ENCODE data around the gene CYP2E1. TPM values are rescaled to one million over a fixed set of nuclear protein-coding genes. Genes with fewer than 3 reads are reported as not detected.
"Not testable (repeated sequence)": the region's sequence is repeated elsewhere in the genome, so short reads cannot be mapped to it uniquely, and the experiment has no call there.

Gene CYP2E1
- total RNA-seq, 1 experiment from 2014 or later: not detected

DNA sequence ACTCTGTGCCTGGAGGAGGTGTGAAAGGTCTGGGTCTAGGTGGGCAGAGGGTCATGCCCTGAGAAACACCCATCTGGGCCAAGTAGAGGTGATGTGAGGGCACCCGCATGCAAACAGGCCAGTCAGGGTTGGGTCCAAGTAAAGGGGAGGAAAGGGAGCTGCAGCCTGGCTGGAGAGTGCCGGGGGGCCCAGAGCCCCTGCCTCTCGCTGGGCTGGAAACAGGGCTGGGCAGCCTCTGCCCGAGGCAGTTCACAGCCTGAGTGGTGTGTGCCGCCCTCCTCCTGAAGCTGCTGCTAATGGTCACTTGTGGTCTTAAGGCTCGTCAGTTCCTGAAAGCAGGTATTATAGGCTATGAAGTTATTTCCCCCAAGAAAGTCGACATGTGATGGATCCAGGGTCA lies 7.3 kb downstream of the CYP2E1 start:
- POLR2A ChIA-PET: no interaction called here
- BruUV-seq (replicated peaks): no TSS peak
- H3K27me3 Mint-ChIP-seq (ENCODE audit: insufficient read depth, unreplicated experiment): peaks cover 15% of the 10 kb centered on the region
- no peak for DNase-seq
- Histone ChIP-seq H3K4me1 (no peaks in the 10 kb centered on the region), H3K36me3 (ENCODE audit: control insufficient read depth, insufficient read depth, low read length) (no peaks in the 10 kb centered on the region), H3K9me3 (no peaks in the 10 kb centered on the region), H3K27me3 (replicated peaks; ENCODE audit: control insufficient read depth, insufficient read depth, low read length) (no peaks in the 10 kb centered on the region), H3K4me3 (ENCODE audit: low read depth, low read length) (no peak overlapping the region)
- no peaks in the 10 kb centered on the region for H3K36me3 Mint-ChIP-seq (ENCODE audit: insufficient read depth, unreplicated experiment)
- no peak overlapping the region for H3K27ac Mint-ChIP-seq (ENCODE audit: unreplicated experiment)
- no peaks in the 10 kb centered on the region for H3K9me3 Mint-ChIP-seq (ENCODE audit: unreplicated experiment)
- no peaks in the 10 kb centered on the region for H3K4me1 Mint-ChIP-seq (ENCODE audit: low read depth, unreplicated experiment)
- TF ChIP-seq, protein P1, sequence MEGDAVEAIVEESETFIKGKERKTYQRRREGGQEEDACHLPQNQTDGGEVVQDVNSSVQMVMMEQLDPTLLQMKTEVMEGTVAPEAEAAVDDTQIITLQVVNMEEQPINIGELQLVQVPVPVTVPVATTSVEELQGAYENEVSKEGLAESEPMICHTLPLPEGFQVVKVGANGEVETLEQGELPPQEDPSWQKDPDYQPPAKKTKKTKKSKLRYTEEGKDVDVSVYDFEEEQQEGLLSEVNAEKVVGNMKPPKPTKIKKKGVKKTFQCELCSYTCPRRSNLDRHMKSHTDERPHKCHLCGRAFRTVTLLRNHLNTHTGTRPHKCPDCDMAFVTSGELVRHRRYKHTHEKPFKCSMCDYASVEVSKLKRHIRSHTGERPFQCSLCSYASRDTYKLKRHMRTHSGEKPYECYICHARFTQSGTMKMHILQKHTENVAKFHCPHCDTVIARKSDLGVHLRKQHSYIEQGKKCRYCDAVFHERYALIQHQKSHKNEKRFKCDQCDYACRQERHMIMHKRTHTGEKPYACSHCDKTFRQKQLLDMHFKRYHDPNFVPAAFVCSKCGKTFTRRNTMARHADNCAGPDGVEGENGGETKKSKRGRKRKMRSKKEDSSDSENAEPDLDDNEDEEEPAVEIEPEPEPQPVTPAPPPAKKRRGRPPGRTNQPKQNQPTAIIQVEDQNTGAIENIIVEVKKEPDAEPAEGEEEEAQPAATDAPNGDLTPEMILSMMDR (IDR thresholded peaks at IDR 0.05; ENCODE audit: insufficient read depth in 1 of 2, low read depth in 1 of 2, low read length in 1 of 2, severe bottlenecking in 1 of 2, unreplicated experiment in 1 of 2): no peak
- H3K4me3 Mint-ChIP-seq (ENCODE audit: unreplicated experiment): no peak overlapping the region
- intact Hi-C loops (cut with micrococcal nuclease; ENCODE audit: unreplicated experiment): no loop called here
- CTCF ChIA-PET: no interaction called here

DNA sequence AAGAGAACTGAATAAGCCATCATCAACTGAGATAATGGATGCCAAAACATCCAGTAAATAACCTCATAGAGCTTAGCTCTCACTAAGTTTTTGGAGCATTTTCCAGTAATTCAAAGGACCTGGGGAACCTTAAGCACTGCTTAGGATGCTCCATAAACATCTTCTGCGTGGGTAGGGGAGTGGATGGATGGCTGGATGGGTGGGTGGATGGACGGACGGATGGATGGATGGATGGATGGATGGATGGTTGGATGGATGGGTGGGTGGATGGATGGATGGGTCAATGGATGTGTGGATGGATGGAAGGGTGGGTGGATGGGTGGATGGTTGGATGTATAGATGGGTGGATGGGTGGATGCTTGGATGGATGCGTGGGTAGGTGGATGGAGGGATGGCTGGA lies 9.0 kb downstream of the CYP2E1 start:
- Mint-ChIP-seq H3K27me3 (ENCODE audit: insufficient read depth, unreplicated experiment) (peaks cover 13% of the 10 kb centered on the region), H3K27ac (ENCODE audit: unreplicated experiment) (no peak overlapping the region), H3K36me3 (ENCODE audit: insufficient read depth, unreplicated experiment) (no peaks in the 10 kb centered on the region), H3K4me1 (ENCODE audit: low read depth, unreplicated experiment) (no peaks in the 10 kb centered on the region), H3K4me3 (ENCODE audit: unreplicated experiment) (no peak overlapping the region), H3K9me3 (ENCODE audit: unreplicated experiment) (no peaks in the 10 kb centered on the region)
- ChIA-PET POLR2A (no interaction called here), CTCF (no interaction called here)
- intact Hi-C loops (cut with micrococcal nuclease; ENCODE audit: unreplicated experiment): no loop called here
- H3K27me3 ChIP-seq (replicated peaks; ENCODE audit: control insufficient read depth, insufficient read depth, low read length): no peaks in the 10 kb centered on the region
- no peaks in the 10 kb centered on the region for H3K4me1 ChIP-seq
- DNase-seq: no peak
- TF ChIP-seq, protein P1 (IDR thresholded peaks at IDR 0.05; ENCODE audit: insufficient read depth in 1 of 2, low read depth in 1 of 2, low read length in 1 of 2, severe bottlenecking in 1 of 2, unreplicated experiment in 1 of 2): no peak
- H3K36me3 ChIP-seq (ENCODE audit: control insufficient read depth, insufficient read depth, low read length): no peaks in the 10 kb centered on the region
- no peaks in the 10 kb centered on the region for H3K9me3 ChIP-seq
- BruUV-seq (replicated peaks): no TSS peak
- no peak overlapping the region for H3K4me3 ChIP-seq (ENCODE audit: low read depth, low read length)

DNA sequence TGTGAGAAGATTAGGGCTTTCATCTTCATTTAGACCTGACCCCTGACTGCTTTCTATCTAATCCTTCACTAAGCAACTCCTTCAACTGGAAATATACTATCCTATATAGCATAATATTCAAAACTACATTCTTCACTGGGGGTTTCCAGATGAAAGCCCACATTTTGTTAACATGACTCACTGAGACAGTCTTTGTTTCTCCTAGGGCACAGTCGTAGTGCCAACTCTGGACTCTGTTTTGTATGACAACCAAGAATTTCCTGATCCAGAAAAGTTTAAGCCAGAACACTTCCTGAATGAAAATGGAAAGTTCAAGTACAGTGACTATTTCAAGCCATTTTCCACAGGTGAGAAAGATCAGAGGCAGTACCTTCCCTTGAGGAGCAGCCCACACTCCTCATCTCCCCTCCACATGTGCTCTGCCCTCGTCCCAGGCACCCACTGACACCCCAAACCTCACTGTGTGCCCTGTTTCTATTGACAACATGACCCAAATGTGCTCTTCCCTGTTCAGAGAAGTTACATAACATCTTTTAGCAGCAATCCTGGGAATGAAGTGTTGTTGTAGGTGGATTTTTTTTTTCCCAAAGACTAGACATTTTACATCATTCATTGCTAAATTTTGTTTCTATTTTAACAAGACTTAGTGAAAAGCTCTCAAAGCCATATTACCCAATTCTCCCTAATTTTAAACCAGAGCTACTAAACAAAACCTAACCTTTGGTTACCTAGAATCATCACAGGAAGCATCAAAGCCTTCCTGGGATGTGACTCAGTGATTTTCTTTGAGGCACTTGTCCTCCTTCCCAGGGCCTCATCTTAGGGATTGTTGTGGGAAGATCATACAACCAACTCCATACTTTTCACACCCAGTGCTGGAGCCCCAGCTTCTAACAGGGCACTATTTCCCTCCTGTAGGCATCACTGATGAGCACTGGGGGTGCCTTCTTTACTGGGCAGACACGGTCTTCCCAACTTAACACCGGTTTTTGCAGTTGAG lies 10.7 kb downstream of the CYP2E1 start:
- TF ChIP-seq, protein P1 (IDR thresholded peaks at IDR 0.05; ENCODE audit: insufficient read depth in 1 of 2, low read depth in 1 of 2, low read length in 1 of 2, severe bottlenecking in 1 of 2, unreplicated experiment in 1 of 2): no peak
- peaks cover 7% of the 10 kb centered on the region for H3K9me3 Mint-ChIP-seq (ENCODE audit: unreplicated experiment)
- intact Hi-C loops (cut with micrococcal nuclease; ENCODE audit: unreplicated experiment): no loop called here

DNA sequence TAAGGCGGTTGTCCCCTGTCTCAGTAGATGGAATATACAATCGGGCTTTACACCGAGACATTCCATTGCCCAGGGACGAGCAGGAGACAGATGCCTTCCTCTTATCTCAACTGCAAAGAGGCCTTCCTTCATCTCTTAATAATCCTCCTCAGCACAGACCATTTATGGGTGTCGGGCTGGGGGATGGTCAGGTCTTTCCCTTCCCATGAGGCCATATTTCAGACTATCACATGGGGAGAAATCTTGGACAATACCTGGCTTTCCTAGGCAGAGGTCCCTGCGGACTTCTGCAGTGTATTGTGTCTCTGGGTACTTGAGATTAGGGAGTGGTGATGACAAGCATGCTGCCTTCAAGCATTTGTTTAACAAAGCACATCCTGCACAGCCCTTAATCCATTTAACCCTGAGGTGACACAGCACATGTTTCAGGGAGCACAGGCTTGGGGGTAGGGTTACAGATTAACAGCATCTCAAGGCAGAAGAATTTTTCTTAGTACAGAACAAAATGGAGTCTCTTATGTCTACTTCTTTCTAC lies 14.3 kb downstream of the CYP2E1 start:
- H3K4me3 Mint-ChIP-seq (ENCODE audit: unreplicated experiment); BruUV-seq (replicated peaks); H3K4me1 Mint-ChIP-seq (ENCODE audit: low read depth, unreplicated experiment); H3K27ac Mint-ChIP-seq (ENCODE audit: unreplicated experiment); H3K9me3 ChIP-seq; intact Hi-C loops (cut with micrococcal nuclease; ENCODE audit: unreplicated experiment); H3K36me3 Mint-ChIP-seq (ENCODE audit: insufficient read depth, unreplicated experiment); CTCF ChIA-PET; POLR2A ChIA-PET; H3K9me3 Mint-ChIP-seq (ENCODE audit: unreplicated experiment); H3K4me1 ChIP-seq; DNase-seq; H3K36me3 ChIP-seq (ENCODE audit: control insufficient read depth, insufficient read depth, low read length); H3K27me3 ChIP-seq (replicated peaks; ENCODE audit: control insufficient read depth, insufficient read depth, low read length); H3K4me3 ChIP-seq (ENCODE audit: low read depth, low read length): not testable (repeated sequence)
- peaks cover 12% of the 10 kb centered on the region for H3K27me3 Mint-ChIP-seq (ENCODE audit: insufficient read depth, unreplicated experiment)

More for the DNA sequence above, 10.7 kb downstream of the CYP2E1 start:
- no peak for DNase-seq
- Mint-ChIP-seq H3K4me1 (ENCODE audit: low read depth, unreplicated experiment) (no peaks in the 10 kb centered on the region), H3K36me3 (ENCODE audit: insufficient read depth, unreplicated experiment) (no peaks in the 10 kb centered on the region), H3K27ac (ENCODE audit: unreplicated experiment) (no peak overlapping the region), H3K27me3 (ENCODE audit: insufficient read depth, unreplicated experiment) (peaks cover 16% of the 10 kb centered on the region), H3K4me3 (ENCODE audit: unreplicated experiment) (no peak overlapping the region)
- no peak overlapping the region for H3K4me3 ChIP-seq (ENCODE audit: low read depth, low read length)
- no peaks in the 10 kb centered on the region for H3K36me3 ChIP-seq (ENCODE audit: control insufficient read depth, insufficient read depth, low read length)
- H3K27me3 ChIP-seq (replicated peaks; ENCODE audit: control insufficient read depth, insufficient read depth, low read length): no peaks in the 10 kb centered on the region
- H3K9me3 ChIP-seq: no peaks in the 10 kb centered on the region
- POLR2A ChIA-PET: no interaction called here
- CTCF ChIA-PET: no interaction called here
- no TSS peak for BruUV-seq (replicated peaks)
- H3K4me1 ChIP-seq: no peaks in the 10 kb centered on the region

Data from Caco-2 (cell line).